GM12874 (cell line): Measurements from ENCODE around the gene SYNPO2.

Source experiments
- CTCF ChIP-seq: IDR thresholded peaks from 2 replicates; pipeline ENCODE4 v1.5.1; 2011; ENCODE audit warnings: low read depth, mild to moderate bottlenecking, control low read depth, low read length, moderate library complexity; ENCODE audit not compliant: insufficient read depth

Gene SYNPO2

GRCh38 chr4:119010909-119011606 is 122.4 kb downstream of the SYNPO2 start:
- TF ChIP-seq CTCF, result no peak

GRCh38 chr4:119011607-119011988 is 122.9 kb downstream of the SYNPO2 start:
- TF ChIP-seq CTCF, result no peak

DNA sequence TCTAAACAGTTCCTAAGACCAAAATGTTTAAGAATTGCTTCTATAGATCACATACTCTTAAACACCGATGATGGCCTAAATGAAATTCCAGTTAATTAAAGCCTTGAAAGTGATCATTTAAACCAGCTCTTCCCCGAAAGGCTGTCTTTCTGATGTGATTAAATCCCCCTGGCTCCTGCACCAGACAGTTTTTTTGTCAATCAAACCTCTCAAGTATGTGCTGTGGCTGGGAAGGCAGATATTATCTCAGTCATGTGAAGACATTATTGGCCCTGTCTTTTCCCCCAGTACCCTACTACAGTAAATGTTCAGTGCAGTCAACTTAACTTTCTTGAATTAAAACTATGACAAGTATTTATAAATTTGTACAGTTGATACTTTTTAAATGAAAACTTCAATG is 126.0 kb downstream of the SYNPO2 start:
- TF ChIP-seq CTCF, result no peak

DNA sequence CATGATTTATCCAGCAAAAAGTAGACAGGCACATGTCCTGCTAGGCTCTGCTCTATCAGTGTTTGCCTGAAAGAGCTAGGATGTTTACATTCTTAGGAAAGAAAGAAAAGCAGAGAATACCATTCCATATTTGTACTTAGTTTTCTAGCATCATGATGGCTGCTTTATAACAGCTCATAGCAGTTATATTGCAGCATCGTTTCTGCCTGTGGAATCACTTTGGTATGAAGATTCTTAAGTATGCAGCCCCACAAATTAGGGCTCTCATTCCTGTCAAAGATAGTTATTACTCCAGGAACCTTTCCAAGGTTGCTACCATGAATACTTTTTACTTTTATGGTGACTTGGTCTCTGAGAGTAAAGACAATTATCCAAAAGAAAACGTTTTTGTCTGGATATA is 128.0 kb downstream of the SYNPO2 start:
- TF ChIP-seq CTCF, result no peak

- no peak for TF ChIP-seq CTCF
These were observed 129.0 kb downstream of the SYNPO2 start for GRCh38 chr4:119017636-119018035.

DNA sequence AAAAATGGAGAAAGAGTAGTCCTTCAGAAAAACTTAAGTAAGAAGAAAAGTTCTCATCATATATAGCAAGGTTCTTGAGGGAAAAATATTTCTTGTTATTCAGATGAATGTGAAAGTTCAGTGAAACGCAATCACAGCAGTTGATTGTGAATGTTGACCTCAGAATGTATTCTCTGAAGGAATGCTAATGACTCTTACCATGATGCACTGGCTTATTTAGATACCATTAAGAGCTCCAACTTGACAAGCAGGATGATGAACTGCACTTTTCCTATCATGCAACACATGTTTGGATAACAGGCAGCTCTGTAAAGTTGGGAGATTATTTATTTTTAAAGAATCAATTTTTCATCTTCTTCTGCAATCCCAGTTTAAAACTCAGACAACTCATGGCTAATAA is 131.5 kb downstream of the SYNPO2 start:
- no peak for TF ChIP-seq CTCF

- no peak for TF ChIP-seq CTCF
These were observed 135.4 kb downstream of the SYNPO2 start for GRCh38 chr4:119024102-119024501.

DNA sequence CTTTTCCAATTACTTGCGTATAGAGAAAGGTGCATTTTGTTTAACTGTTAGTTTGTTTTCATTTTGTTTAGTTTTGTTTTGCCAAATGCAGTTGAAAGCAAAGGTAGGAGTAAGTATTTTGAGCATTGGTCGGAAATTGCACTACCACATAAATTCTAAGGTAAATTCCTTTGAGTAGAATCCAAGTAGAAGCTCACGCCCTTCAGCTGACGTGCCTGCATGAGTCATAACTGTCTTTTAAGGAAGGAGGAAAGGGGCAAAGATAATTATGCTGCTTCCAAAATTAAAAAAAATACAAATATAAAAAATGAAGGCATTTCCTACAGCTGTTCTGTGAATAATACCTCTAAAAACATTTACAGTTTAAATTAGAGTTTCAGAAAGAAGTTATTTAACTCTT is 136.8 kb downstream of the SYNPO2 start:
- TF ChIP-seq CTCF, result no peak
